Measurements from ENCODE around the gene NTM.

- TF ChIP-seq CTCF (IDR thresholded peaks at IDR 0.05) (no peak), POLR2AphosphoS5 (IDR thresholded peaks at IDR 0.05) (no peak), POLR2A (IDR thresholded peaks at IDR 0.05) (no peak)
Measured at GRCh38 chr11:132264616-132265015, 894.2 kb downstream of the NTM start.

Data from breast epithelium (tissue), 3 donors.